NCI-H1417 (cell line): ENCODE results near the gene PCDHAC1.

Experiments used
- DNase-seq, 3 experiments: peaks; one replicate each; lab custom pipeline; 2025; lab: John Stamatoyannopoulos, UW

The PCDHAC1 gene

GRCh38 chr5:140967226-140967893 is 41.3 kb downstream of the PCDHAC1 start:
- DNase-seq, result no peak

- no peak for DNase-seq
These were observed 43.8 kb downstream of the PCDHAC1 start for GRCh38 chr5:140969880-140970279.

GRCh38 chr5:140973550-140973949 is 47.5 kb downstream of the PCDHAC1 start:
- DNase-seq, result no peak

- no peak for DNase-seq
These were observed 50.9 kb downstream of the PCDHAC1 start for GRCh38 chr5:140977003-140977402.

- no peak for DNase-seq
These were observed 52.2 kb downstream of the PCDHAC1 start for GRCh38 chr5:140978260-140978659.

GRCh38 chr5:140978983-140979382 is 52.9 kb downstream of the PCDHAC1 start:
- no peak for DNase-seq
